Bronchial epithelial cell (primary cell): Measurements from ENCODE around the gene ZNF600. TPM values are rescaled to one million over a fixed set of nuclear protein-coding genes. Genes with fewer than 3 reads are reported as not detected.
"Not testable (repeated sequence)": the region's sequence is repeated elsewhere in the genome, so short reads cannot be mapped to it uniquely, and the experiment has no call there.

ENCODE experiments used
- DNase-seq: peaks from one replicate; pipeline ENCODE4 v3.0.0-alpha.2; 2010; ENCODE audit warnings: low read depth
- FAIRE-seq: peaks from 2 replicates; lab custom pipeline; 2011; peaks lifted over from hg19 to GRCh38; lab: Jason Lieb, UNC
- H3K27me3 ChIP-seq: 2 replicates; pipeline ENCODE4 v1.5.1; 2011; ENCODE audit warnings: low read length; ENCODE audit not compliant: control insufficient read depth, insufficient read depth
- H3K36me3 ChIP-seq: 2 replicates; pipeline ENCODE4 v1.5.1; 2011; ENCODE audit warnings: low read length; ENCODE audit not compliant: control insufficient read depth, insufficient read depth
- H3K4me3 ChIP-seq: 2 replicates; pipeline ENCODE4 v1.5.1; 2011; ENCODE audit warnings: mild to moderate bottlenecking, low read depth, low read length, control low read depth
- CTCF ChIP-seq: IDR thresholded peaks from 2 replicates; pipeline ENCODE4 v1.5.1; 2011; ENCODE audit warnings: mild to moderate bottlenecking, moderate library complexity, low read length, control low read depth, inconsistent platforms; ENCODE audit not compliant: insufficient read depth, severe bottlenecking
- total RNA-seq: library from RNA; depleted of rRNA; stranded (reverse); fragments of >200 nt; gene quantifications from 2 replicates; pipeline ENCODE4 v1.2.1, GENCODE V29; 2014

Gene ZNF600
- 9.1 and 10.0 TPM in 2 replicates for total RNA-seq

GRCh38 chr19:52786464-52787354 is at the start of gene ZNF600:
Gene ZNF600 (minus strand): TSS chr19:52786791. CDS start chr19:52778888, 7,903 bp downstream.
- not testable (repeated sequence) for H3K27me3 ChIP-seq, FAIRE-seq, H3K36me3 ChIP-seq
- H3K4me3 ChIP-seq, result peak within 1 kb of the TSS; percentile 57
- peak; percentile 33 for TF ChIP-seq CTCF
- peak; percentile 63 for DNase-seq

GRCh38 chr19:52834289-52834688 is 47.7 kb upstream of the ZNF600 start:
- not testable (repeated sequence) for H3K36me3 ChIP-seq, H3K27me3 ChIP-seq, FAIRE-seq, H3K4me3 ChIP-seq, DNase-seq

GRCh38 chr19:52833541-52833940 is 47.0 kb upstream of the ZNF600 start:
- not testable (repeated sequence) for FAIRE-seq, H3K27me3 ChIP-seq

GRCh38 chr19:52829866-52830265 is 43.3 kb upstream of the ZNF600 start:
- not testable (repeated sequence) for H3K4me3 ChIP-seq, H3K36me3 ChIP-seq, H3K27me3 ChIP-seq, DNase-seq
- FAIRE-seq, result peak; percentile 43

More at GRCh38 chr19:52833541-52833940, 47.0 kb upstream of the ZNF600 start:
- not testable (repeated sequence) for DNase-seq, H3K4me3 ChIP-seq, H3K36me3 ChIP-seq

- H3K36me3 ChIP-seq, result no peaks in the 10 kb centered on the region
- DNase-seq, result no peak
- H3K4me3 ChIP-seq, result no peak overlapping the region
- no peak for TF ChIP-seq CTCF
- no peaks in the 10 kb centered on the region for H3K27me3 ChIP-seq
- no peak for FAIRE-seq
Measured at GRCh38 chr19:52825765-52826164, 39.2 kb upstream of the ZNF600 start.

- Histone ChIP-seq H3K27me3 (no peaks in the 10 kb centered on the region), H3K4me3 (no peak overlapping the region), H3K36me3 (no peaks in the 10 kb centered on the region)
- no peak for DNase-seq
- FAIRE-seq, result no peak
- TF ChIP-seq CTCF, result no peak
Measured at GRCh38 chr19:52823676-52824075, 37.1 kb upstream of the ZNF600 start.

GRCh38 chr19:52821204-52821960 is 34.8 kb upstream of the ZNF600 start, which contains the start of gene ZNF28:
Gene ZNF28 (minus strand): TSS chr19:52821633. CDS start chr19:52817958, 3,675 bp downstream.
- not testable (repeated sequence) for FAIRE-seq, H3K27me3 ChIP-seq, H3K36me3 ChIP-seq
- peak; percentile 13 for DNase-seq
- H3K4me3 ChIP-seq, result peak within 1 kb of the TSS; percentile 48

- H3K36me3 ChIP-seq, H3K27me3 ChIP-seq, FAIRE-seq: not testable (repeated sequence)
- DNase-seq, result peak; percentile 13
- H3K4me3 ChIP-seq, result peak overlapping the region; percentile 48
Measured at GRCh38 chr19:52820472-52821203, 34.0 kb upstream of the ZNF600 start.
